GM19372 (cell line): ENCODE results near the gene TP53BP1.

Source experiments
- ATAC-seq: cut with Tn5 transposase; IDR thresholded peaks from one replicate; pipeline ENCODE4 v1.9.1; 2021; ENCODE audit warnings: mild to moderate bottlenecking, low read depth, moderate library complexity; ENCODE audit not compliant: unreplicated experiment

Gene TP53BP1

GRCh38 chr15:43489191-43489590, 3.8 kb downstream of the TP53BP1 start:
- no peak for ATAC-seq

DNA sequence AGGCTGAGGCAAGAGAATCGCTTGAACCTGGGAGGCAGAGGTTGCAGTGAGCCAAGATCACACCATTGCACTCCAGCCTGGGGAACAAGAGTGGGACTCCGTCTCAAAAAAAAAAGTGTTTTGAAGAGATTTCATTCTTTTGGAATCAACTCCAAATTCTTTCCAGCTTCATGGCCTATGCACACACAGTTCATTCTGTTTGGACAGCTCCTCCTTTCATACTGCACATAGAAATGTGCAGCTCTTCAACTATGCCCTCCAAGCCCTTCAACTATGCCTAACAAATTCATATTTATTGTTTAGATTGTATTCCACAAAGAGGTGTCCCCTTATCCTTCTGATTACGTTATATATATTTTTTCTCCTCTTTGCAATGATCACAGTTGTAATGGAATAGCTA, 4.2 kb downstream of the TP53BP1 start:
- ATAC-seq, result no peak

GRCh38 chr15:43487271-43487895, 5.6 kb downstream of the TP53BP1 start:
- no peak for ATAC-seq

GRCh38 chr15:43484455-43484854, 8.5 kb downstream of the TP53BP1 start:
- ATAC-seq, result no peak

- no peak for ATAC-seq
Observed at GRCh38 chr15:43483297-43484128, 9.4 kb downstream of the TP53BP1 start.

GRCh38 chr15:43473885-43474284, 19.1 kb downstream of the TP53BP1 start:
- no peak for ATAC-seq

DNA sequence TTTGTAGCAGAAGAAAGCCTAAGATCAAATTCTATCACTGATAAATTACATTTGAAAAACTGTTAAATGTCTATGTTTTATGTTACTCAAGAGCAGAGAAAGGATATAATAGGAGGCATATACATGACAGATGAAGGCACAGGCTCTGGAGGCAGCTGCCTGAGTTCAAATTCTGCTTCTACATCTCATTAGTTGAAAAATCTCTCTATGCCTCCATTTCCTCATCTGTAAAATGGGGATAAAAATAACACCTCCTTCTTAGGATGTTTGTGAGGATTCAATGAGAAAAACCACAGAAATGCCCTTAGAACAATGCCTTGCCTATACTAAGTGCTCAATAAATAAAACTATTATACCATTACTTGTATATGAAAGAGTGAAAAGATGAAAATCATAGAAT, 21.0 kb downstream of the TP53BP1 start:
- ATAC-seq, result no peak

DNA sequence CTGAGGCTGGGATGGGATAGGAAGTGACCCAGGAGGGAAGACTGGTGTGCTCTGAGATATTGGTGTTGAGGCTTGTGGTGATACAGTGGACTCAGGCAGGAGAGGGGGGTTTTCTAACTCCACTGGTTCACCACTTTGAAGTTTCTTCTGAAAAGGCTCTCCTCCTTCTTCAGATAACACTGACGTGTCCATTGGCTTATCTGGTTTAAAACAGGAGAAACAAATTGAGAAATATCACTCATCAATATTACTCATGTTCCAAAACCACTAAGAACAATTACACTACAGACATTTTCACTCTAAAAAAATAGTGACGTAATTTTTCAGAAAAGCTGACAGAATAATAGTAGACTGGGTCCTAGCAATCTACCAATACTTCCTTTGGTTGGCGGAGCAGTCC, 23.1 kb downstream of the TP53BP1 start:
- ATAC-seq, result no peak

DNA sequence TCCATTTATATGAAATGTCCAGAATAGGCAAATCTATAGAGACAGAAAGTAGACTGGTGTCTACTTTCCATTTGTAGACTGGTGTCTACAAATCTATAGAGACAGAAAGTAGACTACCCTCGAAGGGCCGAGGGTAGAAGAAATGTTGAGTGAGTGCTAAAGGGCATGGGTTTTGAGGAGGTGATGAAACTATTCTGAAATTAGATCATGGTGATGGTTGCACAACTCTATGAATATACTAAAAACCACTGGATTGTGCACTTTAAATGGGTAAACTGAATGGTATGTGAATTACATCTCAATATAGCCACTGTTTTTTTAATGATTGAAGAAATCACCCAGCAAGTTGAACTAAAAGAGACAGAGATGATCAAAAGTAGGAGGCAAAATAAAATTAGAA, 27.9 kb downstream of the TP53BP1 start:
- ATAC-seq, result no peak

GRCh38 chr15:43463998-43464397, 29.0 kb downstream of the TP53BP1 start:
- ATAC-seq, result no peak

DNA sequence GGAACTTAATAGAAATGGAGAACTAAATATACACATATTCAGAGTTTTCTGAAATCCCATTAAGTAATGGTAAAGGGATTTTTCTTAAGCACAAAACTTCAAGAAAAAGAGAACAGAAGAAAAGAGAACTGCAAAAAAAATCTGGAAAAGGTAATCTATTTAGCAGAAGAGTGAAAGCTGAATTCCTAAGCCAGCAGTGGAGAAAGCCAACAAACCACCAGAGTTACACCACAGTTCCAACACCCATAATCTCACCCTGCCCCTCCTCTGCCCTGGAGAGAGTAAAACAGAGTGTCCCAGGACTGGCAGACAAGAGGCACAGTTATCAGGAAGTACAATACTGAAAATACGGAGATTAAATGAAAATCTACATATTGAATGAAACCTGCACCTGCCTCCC, 29.4 kb downstream of the TP53BP1 start:
- ATAC-seq, result no peak

- no peak for ATAC-seq
Observed at GRCh38 chr15:43449981-43450380, 43.0 kb downstream of the TP53BP1 start.

DNA sequence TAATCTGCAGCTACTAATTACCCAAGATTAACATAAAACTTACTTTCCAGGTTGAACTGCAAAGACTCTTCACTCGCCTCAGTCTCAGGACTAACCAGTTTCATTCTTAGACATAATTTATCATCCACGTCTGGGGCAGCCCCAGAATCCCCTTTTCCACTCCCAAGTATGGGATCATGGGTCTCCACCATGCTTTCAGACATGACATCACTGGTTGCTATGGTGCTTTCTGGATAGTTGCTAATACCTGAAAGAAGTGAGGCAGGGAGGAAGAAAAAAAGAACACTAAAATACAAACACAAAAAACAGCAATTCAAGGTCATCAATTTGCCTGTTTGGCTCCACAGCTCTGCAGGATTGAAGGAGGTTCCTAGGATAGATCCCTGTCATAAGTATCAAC, 46.6 kb downstream of the TP53BP1 start:
- ATAC-seq, result no peak

- no peak for ATAC-seq
Observed at GRCh38 chr15:43441316-43441715, 51.6 kb downstream of the TP53BP1 start.

DNA sequence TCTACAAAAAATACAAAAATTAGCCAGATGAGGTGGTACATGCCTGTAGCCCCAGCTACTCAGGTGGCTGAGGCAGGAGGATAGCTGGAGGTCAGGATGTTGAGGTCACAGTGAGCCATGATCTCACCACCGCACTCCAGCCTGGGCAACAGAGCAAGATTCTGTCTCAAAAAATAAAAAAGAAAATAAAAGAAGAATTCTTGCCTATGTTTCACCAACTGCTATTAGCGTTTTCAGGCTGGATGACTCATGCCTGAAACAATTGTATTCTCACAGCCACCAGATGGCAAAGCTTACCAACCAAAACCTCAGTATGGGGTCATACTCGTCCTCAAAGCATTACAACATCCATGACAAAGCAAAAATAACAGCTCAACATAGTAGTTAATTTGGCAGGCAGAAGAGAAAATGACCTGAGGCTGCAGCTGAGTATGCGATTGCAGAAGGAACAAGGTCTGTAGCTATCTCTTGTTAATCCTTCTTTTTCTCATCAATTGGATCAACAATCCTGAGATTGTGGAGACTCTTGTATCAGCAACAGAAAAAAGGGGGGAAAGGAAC, 52.2 kb downstream of the TP53BP1 start:
- ATAC-seq, result no peak

DNA sequence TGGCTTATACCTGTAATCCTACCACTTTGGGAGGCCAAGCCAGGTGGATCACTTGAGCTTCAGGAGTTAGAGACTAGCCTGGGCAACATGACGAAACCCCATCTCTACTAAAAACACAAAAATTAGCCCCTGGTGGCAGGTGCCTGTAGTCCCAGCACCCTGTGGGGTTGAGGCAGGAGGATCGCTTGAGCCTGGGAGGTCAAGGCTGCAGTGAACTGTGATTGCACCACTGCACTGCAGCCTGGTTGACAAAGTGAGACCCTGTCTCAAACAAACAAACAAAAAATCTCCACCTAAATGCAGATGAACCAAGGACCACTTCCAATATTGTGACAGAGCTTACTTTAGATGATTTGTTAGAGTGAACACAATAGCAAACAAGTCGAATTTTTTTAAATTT, 53.7 kb downstream of the TP53BP1 start:
- no peak for ATAC-seq

DNA sequence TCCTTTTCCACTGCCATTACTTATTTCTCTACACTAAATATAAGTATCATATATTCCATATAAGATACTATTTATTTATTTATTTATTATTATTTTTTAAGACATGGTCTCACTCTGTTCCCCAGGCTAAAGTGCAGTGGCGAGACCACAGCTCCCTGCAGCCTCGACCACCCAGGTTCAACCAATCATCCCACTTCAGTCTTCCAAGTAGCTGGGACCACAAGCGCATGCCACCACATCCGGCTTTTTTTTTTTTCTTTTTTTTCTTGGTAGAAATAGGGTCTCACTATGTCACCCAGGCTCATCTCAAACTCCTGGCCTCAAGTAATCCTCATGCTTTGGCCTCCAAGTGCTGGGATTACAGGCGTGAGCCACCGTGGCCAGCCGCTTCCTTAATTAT, 56.6 kb downstream of the TP53BP1 start:
- ATAC-seq, result no peak

GRCh38 chr15:43434446-43434845, 58.5 kb downstream of the TP53BP1 start:
- ATAC-seq, result no peak

DNA sequence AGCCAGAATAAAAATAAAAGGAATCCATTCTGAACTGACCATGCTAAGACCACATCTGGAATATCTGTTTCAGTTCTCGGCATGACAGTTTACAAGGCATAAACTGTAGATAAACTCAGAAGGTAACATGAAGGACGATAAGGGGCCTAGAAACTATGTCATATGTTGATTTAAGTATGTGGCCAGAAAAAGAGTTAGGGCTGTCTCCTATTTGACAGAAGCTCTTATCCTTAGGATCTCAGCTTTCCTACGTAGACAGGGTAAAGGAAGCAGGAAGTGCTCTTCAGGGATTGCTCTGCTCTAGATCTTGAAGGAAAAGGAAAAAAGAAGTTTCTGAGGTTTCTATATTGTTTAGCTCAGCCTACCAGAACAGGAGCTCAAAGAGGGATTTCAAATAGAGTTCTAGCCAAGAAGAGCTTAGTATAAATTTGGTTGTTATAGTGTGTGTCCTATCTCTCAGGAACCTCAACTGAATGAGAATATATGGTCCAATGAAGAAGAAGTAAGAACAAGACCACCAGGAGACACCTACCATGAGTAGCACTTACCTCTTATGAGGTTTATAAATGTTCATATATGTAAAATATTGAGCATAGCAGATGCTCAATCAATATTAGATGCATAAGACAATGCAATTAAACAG, 59.2 kb downstream of the TP53BP1 start:
- ATAC-seq, result no peak

DNA sequence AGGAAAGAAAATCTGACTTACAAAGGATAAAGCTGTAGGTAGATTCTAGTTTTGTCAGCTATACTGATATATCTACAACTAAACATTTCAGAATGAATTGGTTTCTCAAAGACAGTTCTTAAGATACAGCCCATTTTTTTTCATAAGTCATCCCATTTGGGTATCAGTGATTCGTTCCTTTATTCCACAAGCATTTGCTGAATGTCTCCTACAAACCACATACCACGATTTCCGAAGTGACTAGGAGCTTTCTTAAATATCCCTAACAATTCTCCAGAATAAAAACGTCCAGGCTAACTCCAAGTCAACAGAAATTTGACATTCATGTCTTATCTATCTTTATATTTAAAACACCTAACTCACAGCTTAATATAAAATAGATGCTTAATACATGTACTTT, 59.8 kb downstream of the TP53BP1 start:
- ATAC-seq, result no peak

GRCh38 chr15:43429687-43430086, 63.3 kb downstream of the TP53BP1 start:
- no peak for ATAC-seq
